ENCODE results near the gene TPRA1.

Gene TPRA1

GRCh38 chr3:127632035-127632820 is 41.7 kb upstream of the TPRA1 start:
- TF ChIP-seq CTCF (IDR thresholded peaks at IDR 0.05; ENCODE audit: low read length, missing control alignments): no peak
- H3K4me3 ChIP-seq (replicated peaks; ENCODE audit: low read depth, low read length): no peak overlapping the region
- DNase-seq (ENCODE audit: low read depth): no peak

- TF ChIP-seq CTCF (IDR thresholded peaks at IDR 0.05; ENCODE audit: low read length, missing control alignments): no peak
- H3K4me3 ChIP-seq (replicated peaks; ENCODE audit: low read depth, low read length): no peak overlapping the region
- DNase-seq (ENCODE audit: low read depth): no peak
Observed at GRCh38 chr3:127630811-127631714, 40.5 kb upstream of the TPRA1 start.

GRCh38 chr3:127629467-127630403 is 39.2 kb upstream of the TPRA1 start:
- peak overlapping the region; percentile 36 for H3K4me3 ChIP-seq (replicated peaks; ENCODE audit: low read depth, low read length)
- no peak for TF ChIP-seq CTCF (IDR thresholded peaks at IDR 0.05; ENCODE audit: low read length, missing control alignments)
- no peak for DNase-seq (ENCODE audit: low read depth)

GRCh38 chr3:127628788-127629466 is 38.4 kb upstream of the TPRA1 start, which contains the start of gene PODXL2:
Gene PODXL2 (plus strand): TSS chr3:127629185. CDS start chr3:127629220, 35 bp downstream.
- H3K4me3 ChIP-seq (replicated peaks; ENCODE audit: low read depth, low read length): peak within 1 kb of the TSS; percentile 36
- DNase-seq (ENCODE audit: low read depth): peak; percentile 58
- TF ChIP-seq CTCF (IDR thresholded peaks at IDR 0.05; ENCODE audit: low read length, missing control alignments): no peak

GRCh38 chr3:127628426-127628787 is 37.9 kb upstream of the TPRA1 start:
- no peak overlapping the region for H3K4me3 ChIP-seq (replicated peaks; ENCODE audit: low read depth, low read length)
- DNase-seq (ENCODE audit: low read depth): no peak
- TF ChIP-seq CTCF (IDR thresholded peaks at IDR 0.05; ENCODE audit: low read length, missing control alignments): no peak

GRCh38 chr3:127625821-127626220 is 35.3 kb upstream of the TPRA1 start:
- no peak overlapping the region for H3K4me3 ChIP-seq (replicated peaks; ENCODE audit: low read depth, low read length)
- DNase-seq (ENCODE audit: low read depth): no peak
- no peak for TF ChIP-seq CTCF (IDR thresholded peaks at IDR 0.05; ENCODE audit: low read length, missing control alignments)
